Embryonic facial prominence (tissue), 1 donor: ENCODE data around the gene FTSJ3.
"Not testable (repeated sequence)": the region's sequence is repeated elsewhere in the genome, so short reads cannot be mapped to it uniquely, and the experiment has no call there.

ENCODE experiments used
- DNase-seq: peaks from one replicate; pipeline ENCODE4 v3.0.0-alpha.2; 2016; ENCODE audit errors: extremely low spot score

Gene FTSJ3

GRCh38 chr17:63826468-63827001 is 928 bp downstream of the FTSJ3 start:
- DNase-seq: no peak

DNA sequence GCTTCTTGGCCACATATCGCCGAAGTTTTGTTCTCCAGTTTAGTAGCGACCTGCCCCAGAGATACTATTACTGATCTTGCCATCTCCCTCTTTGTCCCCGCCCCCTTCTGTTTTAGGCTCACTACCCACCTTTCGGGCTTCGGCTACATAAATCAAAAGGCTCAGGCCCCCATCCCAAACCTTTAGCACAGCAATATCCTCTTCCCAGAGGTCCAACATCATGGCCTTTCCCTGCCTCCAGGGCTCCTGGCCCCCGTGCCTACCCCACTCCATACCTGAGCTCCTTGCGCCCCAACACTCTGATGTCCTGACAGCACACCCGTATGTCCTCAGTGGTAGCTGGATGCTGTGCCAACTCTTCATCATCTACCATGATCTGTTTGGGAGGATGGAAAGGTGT is 3.1 kb downstream of the FTSJ3 start:
- DNase-seq: no peak

GRCh38 chr17:63823659-63824331 is 3.7 kb downstream of the FTSJ3 start:
- DNase-seq: no peak

- no peak for DNase-seq
These were observed 4.9 kb downstream of the FTSJ3 start for GRCh38 chr17:63822537-63822936.

DNA sequence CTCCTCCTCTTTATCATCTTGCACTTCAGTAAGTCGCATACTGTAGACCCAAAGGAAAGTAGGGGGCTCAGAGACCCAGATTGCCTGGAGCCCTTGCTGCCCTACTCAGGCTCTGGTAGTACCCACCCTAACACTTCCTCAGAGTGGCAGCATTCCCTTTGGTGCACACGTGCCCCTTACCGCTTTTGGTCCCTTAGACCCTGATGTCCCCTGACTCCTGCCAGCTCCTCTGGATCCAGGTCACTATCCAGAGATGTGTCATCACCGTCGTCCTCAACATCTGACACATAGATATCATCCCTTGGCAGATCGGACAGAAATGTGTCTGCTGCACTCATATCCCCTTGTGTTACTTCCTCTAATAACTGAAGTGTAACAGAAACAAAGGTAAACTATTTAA is 5.7 kb downstream of the FTSJ3 start:
- DNase-seq: no peak

GRCh38 chr17:63820963-63821561 is 6.4 kb downstream of the FTSJ3 start:
- no peak for DNase-seq

DNA sequence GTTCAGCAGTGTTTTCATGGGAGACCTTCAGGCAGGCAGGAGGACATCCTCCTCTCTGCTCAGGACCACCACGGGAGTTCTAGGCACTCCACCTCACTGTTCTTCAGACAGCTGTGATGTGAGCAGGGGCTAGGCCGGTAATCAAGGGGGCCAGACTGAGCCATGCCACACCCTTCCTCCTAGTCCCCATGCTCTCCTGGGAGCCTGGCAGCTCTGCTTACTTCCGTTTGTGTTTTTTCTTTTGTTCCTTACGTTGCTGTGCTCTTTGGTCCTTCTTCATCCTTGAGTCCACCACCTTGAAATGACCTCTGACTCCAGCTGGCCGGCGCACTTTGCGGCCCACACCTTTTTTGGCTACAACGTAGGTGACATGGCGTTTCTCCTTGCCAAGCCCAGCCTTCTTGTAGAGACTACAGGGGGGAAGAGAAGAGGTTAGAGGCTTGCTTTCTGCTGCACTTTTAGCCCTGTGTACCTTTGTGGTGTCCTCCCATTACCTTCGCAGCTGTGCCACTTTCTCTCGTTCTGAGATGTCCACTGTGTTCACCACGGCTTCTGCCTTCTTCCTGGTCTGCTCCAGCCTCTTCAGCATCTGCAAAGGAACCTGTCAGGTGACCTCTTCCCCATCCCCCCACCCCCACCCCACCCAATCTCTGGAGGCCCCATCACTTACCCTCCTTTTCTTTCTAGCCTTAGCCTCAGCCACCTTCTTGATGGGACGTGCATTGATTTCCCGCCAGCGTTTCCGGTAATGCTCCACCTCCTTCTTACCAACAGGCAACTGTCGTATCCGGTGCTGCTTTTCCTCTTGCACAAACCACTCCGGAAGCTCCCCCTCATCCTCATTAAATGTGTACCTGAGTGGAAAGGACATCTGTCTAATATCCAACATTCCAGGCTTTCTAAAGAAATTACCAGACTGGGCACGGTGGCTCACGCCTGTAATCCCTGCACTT is 7.6 kb downstream of the FTSJ3 start:
- no peak for DNase-seq

GRCh38 chr17:63819131-63819530 is 8.3 kb downstream of the FTSJ3 start:
- DNase-seq: no peak

DNA sequence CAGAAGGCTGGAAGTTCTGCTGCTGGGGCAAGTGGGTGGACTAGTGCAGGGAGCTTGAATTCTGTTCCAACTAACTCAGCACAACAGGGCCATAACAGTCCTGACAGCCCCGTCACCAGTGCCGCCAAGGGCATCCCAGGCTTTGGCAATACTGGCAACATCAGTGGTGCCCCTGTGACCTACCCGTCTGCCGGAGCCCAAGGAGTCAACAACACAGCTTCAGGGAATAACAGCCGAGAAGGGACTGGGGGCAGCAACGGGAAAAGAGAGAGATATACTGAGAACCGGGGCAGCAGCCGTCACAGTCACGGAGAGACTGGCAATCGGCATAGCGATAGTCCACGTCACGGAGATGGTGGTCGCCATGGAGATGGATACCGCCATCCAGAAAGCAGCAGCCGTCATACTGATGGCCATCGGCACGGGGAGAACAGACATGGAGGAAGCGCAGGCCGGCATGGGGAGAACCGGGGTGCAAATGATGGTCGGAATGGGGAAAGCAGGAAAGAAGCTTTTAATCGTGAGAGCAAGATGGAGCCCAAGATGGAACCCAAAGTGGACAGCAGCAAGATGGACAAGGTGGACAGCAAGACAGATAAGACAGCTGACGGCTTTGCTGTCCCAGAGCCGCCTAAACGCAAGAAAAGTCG is 9.6 kb downstream of the FTSJ3 start:
- no peak for DNase-seq

GRCh38 chr17:63816669-63817068 is 10.8 kb downstream of the FTSJ3 start:
- DNase-seq: no peak

- DNase-seq: no peak
These were observed 11.3 kb downstream of the FTSJ3 start for GRCh38 chr17:63816123-63816522.

GRCh38 chr17:63809970-63810369 is 17.5 kb downstream of the FTSJ3 start:
- DNase-seq: no peak

- no peak for DNase-seq
These were observed 21.9 kb downstream of the FTSJ3 start for GRCh38 chr17:63805591-63805990.

DNA sequence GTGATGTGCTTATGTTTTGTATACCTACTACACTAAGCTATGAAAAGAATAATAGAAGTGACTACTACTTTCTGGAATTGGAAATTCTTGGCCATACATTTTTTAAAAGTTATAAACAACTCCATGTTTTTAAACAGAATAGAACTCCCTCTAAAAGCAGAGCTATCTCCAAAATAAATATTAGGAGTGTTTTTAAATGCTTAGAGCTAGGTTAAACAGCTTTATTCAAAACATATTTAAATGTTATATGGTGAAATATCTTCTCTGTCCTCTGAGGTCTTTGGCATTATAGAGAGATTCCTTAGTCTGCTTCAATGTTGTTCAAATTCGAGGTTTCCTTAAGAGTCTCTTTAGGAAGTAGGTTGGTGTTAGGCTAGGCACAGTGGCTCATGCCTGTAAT is 23.1 kb downstream of the FTSJ3 start:
- DNase-seq: no peak

DNA sequence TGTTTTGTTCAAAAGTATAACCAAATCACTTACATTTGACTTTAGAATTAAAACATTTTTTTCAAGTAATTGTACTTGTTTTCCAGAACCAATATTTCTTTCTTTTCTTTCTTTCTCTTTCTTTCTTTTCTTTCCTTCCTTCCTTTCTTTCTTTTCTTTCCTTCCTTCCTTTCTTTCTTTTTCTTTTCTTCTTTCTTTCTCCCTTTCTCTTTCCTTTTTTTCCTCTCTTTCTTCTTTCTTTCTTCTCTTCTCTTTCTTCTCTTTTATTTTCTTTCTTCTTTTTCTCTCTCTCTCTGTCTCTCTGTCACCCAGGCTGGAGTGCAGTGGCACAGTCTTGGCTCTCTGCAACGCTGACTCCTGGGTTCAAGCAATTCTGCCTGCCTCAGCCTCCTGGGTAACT is 26.7 kb downstream of the FTSJ3 start:
- DNase-seq: no peak

DNA sequence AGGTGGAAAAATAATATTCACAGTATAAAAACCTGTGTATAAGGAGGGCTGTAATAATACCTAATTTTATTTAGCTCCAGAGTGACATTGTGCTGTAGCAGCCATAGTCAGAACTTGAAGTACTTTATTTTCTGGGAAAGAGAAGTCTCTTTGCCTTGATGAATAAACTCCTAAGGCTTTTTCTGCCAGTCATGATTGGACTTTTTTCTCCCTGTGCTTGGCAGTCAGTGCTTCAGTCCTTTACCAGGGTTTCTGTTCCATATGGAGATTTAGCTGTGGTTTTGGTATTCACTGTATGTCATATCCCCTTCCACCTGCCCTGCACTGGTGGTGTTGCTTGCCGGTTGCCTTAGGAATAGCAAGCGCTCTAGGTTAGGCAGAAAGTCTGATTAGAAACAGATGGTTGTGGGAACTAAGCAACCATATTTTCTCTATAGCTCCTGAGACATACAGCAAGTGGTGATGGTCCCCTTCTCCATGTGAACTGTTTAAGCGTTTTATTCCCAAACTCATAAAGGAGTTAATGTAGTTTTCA is 28.8 kb downstream of the FTSJ3 start:
- DNase-seq: no peak

DNA sequence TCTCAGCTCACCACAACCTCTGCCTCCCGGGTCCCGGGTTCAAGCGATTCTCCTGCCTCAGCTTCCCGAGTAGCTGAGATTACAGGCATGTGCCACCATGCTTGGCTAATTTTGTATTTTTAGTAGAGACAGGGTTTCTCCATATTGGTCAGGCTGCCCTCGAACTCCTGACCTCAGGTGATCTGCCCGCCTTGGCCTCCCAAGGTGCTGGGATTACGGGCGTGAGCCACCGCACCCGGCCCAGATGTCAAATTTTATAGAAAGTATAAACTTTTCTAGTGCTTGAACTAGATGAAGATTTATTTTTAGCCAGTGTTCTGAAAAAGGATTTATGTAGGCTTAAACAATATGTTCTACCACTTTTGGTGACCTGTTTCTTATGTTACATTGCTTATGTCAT is 31.1 kb downstream of the FTSJ3 start:
- not testable (repeated sequence) for DNase-seq

DNA sequence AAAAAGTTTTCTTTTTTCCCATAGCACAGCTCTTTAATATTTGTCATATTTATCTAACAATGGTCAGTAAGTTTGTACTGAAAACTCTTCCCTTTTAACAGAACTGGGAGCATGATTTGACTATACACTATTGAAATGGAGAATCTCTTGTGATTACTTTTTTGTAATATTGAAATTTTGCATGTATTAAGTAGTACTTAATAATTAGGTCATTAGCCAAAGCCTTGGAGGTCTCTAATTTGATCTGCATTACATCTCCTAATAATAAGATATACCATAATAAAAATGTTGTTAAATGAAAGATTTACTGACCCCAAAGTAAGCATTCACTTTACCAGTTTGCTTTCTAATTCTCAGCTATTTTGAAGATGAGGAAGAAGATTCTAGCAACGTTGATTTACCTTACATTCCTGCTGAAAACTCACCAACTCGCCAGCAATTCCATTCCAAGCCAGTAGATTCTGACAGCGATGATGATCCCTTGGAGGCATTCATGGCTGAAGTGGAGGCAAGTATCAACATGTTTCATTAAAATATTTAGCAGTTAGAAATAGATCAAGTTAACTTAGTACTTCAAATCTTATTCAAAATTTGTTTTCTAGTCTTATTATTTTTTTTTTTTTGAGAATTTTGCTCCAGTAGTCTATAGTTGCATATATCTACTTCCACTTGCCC is 35.3 kb downstream of the FTSJ3 start:
- DNase-seq: no peak

DNA sequence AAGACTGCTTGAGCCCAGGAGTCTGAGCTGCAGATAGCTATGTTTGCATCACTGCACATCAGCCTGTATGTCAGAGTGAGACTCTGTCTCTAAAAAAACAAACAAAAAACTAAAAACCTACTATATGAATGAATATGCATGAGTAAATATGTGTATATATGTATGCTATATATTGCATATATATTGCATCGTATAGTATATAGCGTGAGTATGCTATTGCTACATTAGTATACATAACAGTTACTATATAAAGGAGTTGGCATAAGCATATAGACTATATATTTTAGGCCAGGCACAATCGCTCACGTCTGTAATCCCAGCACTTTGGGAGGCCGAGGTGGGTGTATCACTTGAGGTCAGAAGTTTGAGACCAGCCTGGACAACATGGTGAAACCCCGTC is 37.4 kb downstream of the FTSJ3 start:
- no peak for DNase-seq

GRCh38 chr17:63786971-63787711 is 40.3 kb downstream of the FTSJ3 start:
- DNase-seq: no peak
